ENCODE measurements around the gene PRKG1.

- TF ChIP-seq POLR2A (IDR thresholded peaks at IDR 0.05) (no peak), CTCF (IDR thresholded peaks at IDR 0.05) (no peak)
Measured at GRCh38 chr10:51244748-51245490, 170.6 kb downstream of the PRKG1 start.
